ENCODE data around the gene SUCO.

The SUCO gene

GRCh38 chr1:172515927-172516326, 17.0 kb upstream of the SUCO start:
- Histone ChIP-seq H3K4me1 (ENCODE audit: control insufficient read depth, low read depth, low read length) (no peaks in the 10 kb centered on the region), H3K9ac (ENCODE audit: low read length) (no peak overlapping the region), H3K4me3 (ENCODE audit: low read length) (no peak overlapping the region), H3K9me3 (ENCODE audit: control insufficient read depth, low read depth, low read length) (no peaks in the 10 kb centered on the region), H3K36me3 (ENCODE audit: control insufficient read depth, low read depth, low read length) (no peaks in the 10 kb centered on the region), H3K27me3 (ENCODE audit: control insufficient read depth, insufficient read depth, low read length) (no peaks in the 10 kb centered on the region), H3K27ac (ENCODE audit: low read length) (no peak overlapping the region)

- H3K9me3 ChIP-seq (ENCODE audit: control insufficient read depth, low read depth, low read length): no peaks in the 10 kb centered on the region
- no peaks in the 10 kb centered on the region for H3K27me3 ChIP-seq (ENCODE audit: control insufficient read depth, insufficient read depth, low read length)
- H3K27ac ChIP-seq (ENCODE audit: low read length): no peak overlapping the region
- H3K4me1 ChIP-seq (ENCODE audit: control insufficient read depth, low read depth, low read length): no peaks in the 10 kb centered on the region
- no peaks in the 10 kb centered on the region for H3K36me3 ChIP-seq (ENCODE audit: control insufficient read depth, low read depth, low read length)
- H3K4me3 ChIP-seq (ENCODE audit: low read length): no peak overlapping the region
- H3K9ac ChIP-seq (ENCODE audit: low read length): no peak overlapping the region
These were observed 15.9 kb upstream of the SUCO start for GRCh38 chr1:172517081-172517480.

- Histone ChIP-seq H3K27ac (ENCODE audit: low read length) (no peak overlapping the region), H3K4me3 (ENCODE audit: low read length) (no peak overlapping the region), H3K4me1 (ENCODE audit: control insufficient read depth, low read depth, low read length) (no peaks in the 10 kb centered on the region), H3K9me3 (ENCODE audit: control insufficient read depth, low read depth, low read length) (no peaks in the 10 kb centered on the region), H3K27me3 (ENCODE audit: control insufficient read depth, insufficient read depth, low read length) (no peaks in the 10 kb centered on the region), H3K36me3 (ENCODE audit: control insufficient read depth, low read depth, low read length) (no peaks in the 10 kb centered on the region), H3K9ac (ENCODE audit: low read length) (no peak overlapping the region)
These were observed 15.4 kb upstream of the SUCO start for GRCh38 chr1:172517545-172517944.

GRCh38 chr1:172529304-172529703, 3.6 kb upstream of the SUCO start:
- no peak overlapping the region for H3K4me3 ChIP-seq (ENCODE audit: low read length)
- H3K36me3 ChIP-seq (ENCODE audit: control insufficient read depth, low read depth, low read length): no peaks in the 10 kb centered on the region
- peaks cover under 1% of the 10 kb centered on the region for H3K4me1 ChIP-seq (ENCODE audit: control insufficient read depth, low read depth, low read length)
- no peak overlapping the region for H3K9ac ChIP-seq (ENCODE audit: low read length)
- H3K27me3 ChIP-seq (ENCODE audit: control insufficient read depth, insufficient read depth, low read length): peaks cover 4% of the 10 kb centered on the region
- no peak overlapping the region for H3K27ac ChIP-seq (ENCODE audit: low read length)
- no peaks in the 10 kb centered on the region for H3K9me3 ChIP-seq (ENCODE audit: control insufficient read depth, low read depth, low read length)

GRCh38 chr1:172530000-172530399, 3.0 kb upstream of the SUCO start:
- H3K27ac ChIP-seq (ENCODE audit: low read length): no peak overlapping the region

GRCh38 chr1:172531412-172532182, 1.4 kb upstream of the SUCO start:
- peak overlapping the region; percentile 74 for H3K4me3 ChIP-seq (ENCODE audit: low read length)
- H3K27ac ChIP-seq (ENCODE audit: low read length): no peak overlapping the region
- peaks cover 21% of the 10 kb centered on the region for H3K4me1 ChIP-seq (ENCODE audit: control insufficient read depth, low read depth, low read length)
- H3K36me3 ChIP-seq (ENCODE audit: control insufficient read depth, low read depth, low read length): no peaks in the 10 kb centered on the region
- no peaks in the 10 kb centered on the region for H3K9me3 ChIP-seq (ENCODE audit: control insufficient read depth, low read depth, low read length)
- H3K27me3 ChIP-seq (ENCODE audit: control insufficient read depth, insufficient read depth, low read length): peaks cover 4% of the 10 kb centered on the region
- peak overlapping the region; percentile 64 for H3K9ac ChIP-seq (ENCODE audit: low read length)

More at GRCh38 chr1:172530000-172530399, 3.0 kb upstream of the SUCO start:
- H3K4me3 ChIP-seq (ENCODE audit: low read length): no peak overlapping the region
- H3K36me3 ChIP-seq (ENCODE audit: control insufficient read depth, low read depth, low read length): no peaks in the 10 kb centered on the region
- H3K4me1 ChIP-seq (ENCODE audit: control insufficient read depth, low read depth, low read length): peaks cover 8% of the 10 kb centered on the region
- H3K27me3 ChIP-seq (ENCODE audit: control insufficient read depth, insufficient read depth, low read length): peaks cover 4% of the 10 kb centered on the region
- H3K9ac ChIP-seq (ENCODE audit: low read length): no peak overlapping the region
- no peaks in the 10 kb centered on the region for H3K9me3 ChIP-seq (ENCODE audit: control insufficient read depth, low read depth, low read length)

- H3K4me3 ChIP-seq (ENCODE audit: low read length): peak overlapping the region; percentile 74
- H3K36me3 ChIP-seq (ENCODE audit: control insufficient read depth, low read depth, low read length): no peaks in the 10 kb centered on the region
- no peaks in the 10 kb centered on the region for H3K9me3 ChIP-seq (ENCODE audit: control insufficient read depth, low read depth, low read length)
- peaks cover 27% of the 10 kb centered on the region for H3K4me1 ChIP-seq (ENCODE audit: control insufficient read depth, low read depth, low read length)
- H3K27ac ChIP-seq (ENCODE audit: low read length): peak overlapping the region; percentile 42
- peaks cover 4% of the 10 kb centered on the region for H3K27me3 ChIP-seq (ENCODE audit: control insufficient read depth, insufficient read depth, low read length)
- peak overlapping the region; percentile 64 for H3K9ac ChIP-seq (ENCODE audit: low read length)
These were observed 709 bp upstream of the SUCO start for GRCh38 chr1:172532183-172532699.

- Histone ChIP-seq H3K27ac (ENCODE audit: low read length) (peak overlapping the region; percentile 43), H3K27me3 (ENCODE audit: control insufficient read depth, insufficient read depth, low read length) (peaks cover 4% of the 10 kb centered on the region), H3K36me3 (ENCODE audit: control insufficient read depth, low read depth, low read length) (no peaks in the 10 kb centered on the region), H3K9me3 (ENCODE audit: control insufficient read depth, low read depth, low read length) (no peaks in the 10 kb centered on the region), H3K4me3 (ENCODE audit: low read length) (peak overlapping the region; percentile 92), H3K4me1 (ENCODE audit: control insufficient read depth, low read depth, low read length) (peaks cover 37% of the 10 kb centered on the region), H3K9ac (ENCODE audit: low read length) (peak overlapping the region; percentile 90)
These were observed 682 bp downstream of the SUCO start for GRCh38 chr1:172533513-172534151.

GRCh38 chr1:172536256-172536655, 3.3 kb downstream of the SUCO start:
- Histone ChIP-seq H3K9me3 (ENCODE audit: control insufficient read depth, low read depth, low read length) (no peaks in the 10 kb centered on the region), H3K27me3 (ENCODE audit: control insufficient read depth, insufficient read depth, low read length) (no peaks in the 10 kb centered on the region), H3K4me1 (ENCODE audit: control insufficient read depth, low read depth, low read length) (peaks cover 39% of the 10 kb centered on the region), H3K9ac (ENCODE audit: low read length) (no peak overlapping the region), H3K27ac (ENCODE audit: low read length) (no peak overlapping the region), H3K4me3 (ENCODE audit: low read length) (no peak overlapping the region), H3K36me3 (ENCODE audit: control insufficient read depth, low read depth, low read length) (no peaks in the 10 kb centered on the region)

- no peaks in the 10 kb centered on the region for H3K9me3 ChIP-seq (ENCODE audit: control insufficient read depth, low read depth, low read length)
- no peaks in the 10 kb centered on the region for H3K27me3 ChIP-seq (ENCODE audit: control insufficient read depth, insufficient read depth, low read length)
- H3K36me3 ChIP-seq (ENCODE audit: control insufficient read depth, low read depth, low read length): no peaks in the 10 kb centered on the region
- peak overlapping the region; percentile 43 for H3K9ac ChIP-seq (ENCODE audit: low read length)
- H3K4me1 ChIP-seq (ENCODE audit: control insufficient read depth, low read depth, low read length): peaks cover 44% of the 10 kb centered on the region
- H3K27ac ChIP-seq (ENCODE audit: low read length): peak overlapping the region; percentile 67
- peak overlapping the region; percentile 53 for H3K4me3 ChIP-seq (ENCODE audit: low read length)
These were observed 4.4 kb downstream of the SUCO start for GRCh38 chr1:172537366-172537765.

GRCh38 chr1:172537827-172538391, 5.0 kb downstream of the SUCO start:
- Histone ChIP-seq H3K36me3 (ENCODE audit: control insufficient read depth, low read depth, low read length) (no peaks in the 10 kb centered on the region), H3K9me3 (ENCODE audit: control insufficient read depth, low read depth, low read length) (no peaks in the 10 kb centered on the region), H3K4me3 (ENCODE audit: low read length) (peak overlapping the region; percentile 53), H3K4me1 (ENCODE audit: control insufficient read depth, low read depth, low read length) (peaks cover 45% of the 10 kb centered on the region), H3K9ac (ENCODE audit: low read length) (peak overlapping the region; percentile 43), H3K27ac (ENCODE audit: low read length) (peak overlapping the region; percentile 67), H3K27me3 (ENCODE audit: control insufficient read depth, insufficient read depth, low read length) (no peaks in the 10 kb centered on the region)
